IMR-90 (cell line): ENCODE measurements around the gene CLCN4. TPM values are rescaled to one million over a fixed set of nuclear protein-coding genes. Genes with fewer than 3 reads are reported as not detected.

Source experiments
- ATAC-seq: fragments of 200-7000 bp; cut with Tn5 transposase; 2 replicates; pipeline ENCODE4 v1.9.1; 2020; ENCODE audit warnings: low read depth, mild to moderate bottlenecking, moderate library complexity
- BruUV-seq: library from RNA; stranded (reverse); fragments of 400-500 nt; replicated peaks from 2 replicates; lab custom pipeline; 2021; lab: Mats Ljungman, UMichigan
- CTCF ChIA-PET: fragments of 300-600 bp; formaldehyde crosslinking; extraction: SDS; loops from one replicate; lab custom pipeline; 2021; ENCODE audit warnings: antibody characterized with exemption; lab: Yijun Ruan, JAX
- POLR2A ChIA-PET: fragments of 300-600 bp; sonication (Branson Sonifier 250); formaldehyde crosslinking; loops from one replicate; lab custom pipeline; 2022; ENCODE audit warnings: antibody characterized with exemption; ENCODE audit not compliant: unreplicated experiment; lab: Charles Lee
- DNase-seq: peaks from one replicate; pipeline ENCODE4 v3.0.0; 2013
- H2AFZ ChIP-seq: replicated peaks from 2 replicates; pipeline ENCODE3; 2013; ENCODE audit warnings: low read length, mild to moderate bottlenecking; ENCODE audit not compliant: poor library complexity
- H2AK5ac ChIP-seq: 2 replicates; pipeline ENCODE4 v1.6.1; 2013; ENCODE audit warnings: low read depth, low read length, inconsistent platforms
- H2AK9ac ChIP-seq: replicated peaks from 2 replicates; pipeline ENCODE3; 2013; ENCODE audit warnings: mild to moderate bottlenecking, low read depth, low read length, moderate library complexity; ENCODE audit not compliant: poor library complexity
- H2BK120ac ChIP-seq: 2 replicates; pipeline ENCODE4 v1.6.1; 2013; ENCODE audit warnings: low read depth, low read length, inconsistent platforms
- H2BK15ac ChIP-seq: 3 replicates; pipeline ENCODE4 v1.6.1; 2013; ENCODE audit warnings: low read depth, low read length, inconsistent platforms
- H2BK20ac ChIP-seq: 2 replicates; pipeline ENCODE4 v1.6.1; 2013; ENCODE audit warnings: low read depth, mild to moderate bottlenecking, inconsistent platforms, low read length, moderate library complexity
- H2BK5ac ChIP-seq: 2 replicates; pipeline ENCODE4 v1.6.1; 2013; ENCODE audit warnings: mild to moderate bottlenecking, low read depth, low read length, inconsistent platforms; ENCODE audit not compliant: poor library complexity, severe bottlenecking
- H3K14ac ChIP-seq: replicated peaks from 2 replicates; pipeline ENCODE4 v1.6.1; 2013; ENCODE audit warnings: low read depth, low read length, inconsistent platforms
- H3K18ac ChIP-seq: 2 replicates; pipeline ENCODE4 v1.6.1; 2013; ENCODE audit warnings: low read depth, low read length, control low read depth
- H3K23ac ChIP-seq: 2 replicates; pipeline ENCODE4 v1.6.1; 2013; ENCODE audit warnings: low read depth, low read length, inconsistent platforms
- H3K27ac ChIP-seq: 2 replicates; pipeline ENCODE4 v1.5.1; 2013; ENCODE audit warnings: mild to moderate bottlenecking, control low read depth, low read length; ENCODE audit not compliant: insufficient read depth
- H3K27me3 ChIP-seq: 2 replicates; pipeline ENCODE4 v1.6.1; 2013; ENCODE audit warnings: low read length; ENCODE audit not compliant: control insufficient read depth, insufficient read depth
- H3K36me3 ChIP-seq: 2 replicates; pipeline ENCODE4 v1.6.1; 2013; ENCODE audit warnings: low read length, mixed read lengths; ENCODE audit not compliant: control insufficient read depth, insufficient read depth
- H3K4ac ChIP-seq: 2 replicates; pipeline ENCODE4 v1.6.1; 2013; ENCODE audit warnings: low read depth, low read length, inconsistent platforms
- H3K4me1 ChIP-seq: 2 replicates; pipeline ENCODE4 v1.6.1; 2013; ENCODE audit warnings: low read length, mixed read lengths; ENCODE audit not compliant: control insufficient read depth, insufficient read depth
- H3K4me2 ChIP-seq: 2 replicates; pipeline ENCODE4 v1.6.1; 2013; ENCODE audit warnings: low read depth, mild to moderate bottlenecking, control low read depth, low read length, moderate library complexity
- H3K4me3 ChIP-seq: 2 replicates; pipeline ENCODE4 v1.5.1; 2013; ENCODE audit warnings: low read depth, mild to moderate bottlenecking, control low read depth, low read length, moderate library complexity; ENCODE audit not compliant: insufficient read depth
- H3K56ac ChIP-seq: 2 replicates; pipeline ENCODE4 v1.6.1; 2013; ENCODE audit warnings: low read length, inconsistent platforms; ENCODE audit not compliant: insufficient read depth; ENCODE audit errors: extremely low read depth
- H3K79me1 ChIP-seq, 2 experiments: 2 replicates each; pipeline ENCODE4 v1.6.1; 2013; ENCODE audit warnings: low read length in 2 of 2, inconsistent platforms in 1 of 2, low read depth in 1 of 2
- H3K9ac ChIP-seq: 2 replicates; pipeline ENCODE4 v1.6.1; 2013; ENCODE audit warnings: low read depth, low read length, control low read depth
- H3K9me1 ChIP-seq: 2 replicates; pipeline ENCODE4 v1.6.1; 2013; ENCODE audit warnings: low read length, inconsistent platforms; ENCODE audit not compliant: insufficient read depth
- H3K9me3 ChIP-seq: 2 replicates; pipeline ENCODE4 v1.6.1; 2013; ENCODE audit warnings: low read length; ENCODE audit not compliant: control insufficient read depth, insufficient read depth
- H4K20me1 ChIP-seq: 2 replicates; pipeline ENCODE4 v1.6.1; 2013; ENCODE audit warnings: low read length, inconsistent platforms; ENCODE audit not compliant: insufficient read depth
- H4K5ac ChIP-seq: 2 replicates; pipeline ENCODE4 v1.6.1; 2013; ENCODE audit warnings: mild to moderate bottlenecking, low read depth, low read length, control low read depth
- H4K8ac ChIP-seq, 2 experiments: 2 replicates each; pipeline ENCODE4 v1.6.1; 2013; ENCODE audit warnings: low read depth in 2 of 2, low read length in 2 of 2, control low read depth in 1 of 2, inconsistent platforms in 1 of 2
- H4K91ac ChIP-seq: 2 replicates; pipeline ENCODE4 v1.6.1; 2013; ENCODE audit warnings: low read depth, low read length, inconsistent platforms; ENCODE audit not compliant: insufficient read depth
- CEBPB ChIP-seq: IDR thresholded peaks from 2 replicates; pipeline ENCODE4 v1.6.1; 2012; ENCODE audit warnings: low read depth, low read length, improper control_type of control experiment
- POLR2A ChIP-seq: IDR thresholded peaks from 2 replicates; pipeline ENCODE4 v1.6.1; 2012; ENCODE audit warnings: mild to moderate bottlenecking, low read depth, low read length
- WGBS, 2 experiments: methylation state at CpG; one replicate each; pipeline versions ENCODE4 v1.1.5 to v1.1.7; 2013; ENCODE audit warnings: missing lambda C conversion rate in 2 of 2; ENCODE audit not compliant: insufficient read length in 1 of 2; ENCODE audit errors: extremely low coverage in 2 of 2; 5-methylcytosine and 5-hydroxymethylcytosine counted together
- dilution Hi-C: fragments of 300-500 bp; cut with HindIII; formaldehyde crosslinking; loops from one replicate; pipeline ENCODE4 v1.14.3; 2018; ENCODE audit warnings: low sequenced_read_pairs; ENCODE audit not compliant: unreplicated experiment
- in situ Hi-C: fragments of 300-500 bp; cut with MboI; formaldehyde crosslinking; loops from 3 replicates; pipeline ENCODE4 v1.14.3; 2019; ENCODE audit warnings: low sequenced_read_pairs, inconsistent platforms, mixed read lengths
- intact Hi-C: fragments of 100-400 bp; cut with micrococcal nuclease; formaldehyde crosslinking; loops from 2 replicates; pipeline ENCODE4 v1.10.0; 2022
- polyA plus RNA-seq, 3 experiments: library from polyadenylated mRNA; depleted of rRNA; stranded (reverse); fragments of >200 nt; gene quantifications; 2 replicates each; pipeline ENCODE4 v1.2.3, GENCODE V29; 2012; ENCODE audit warnings: low replicate concordance in 1 of 3
- total RNA-seq: library from RNA; depleted of rRNA; stranded (reverse); fragments of >200 nt; gene quantifications from 2 replicates; pipeline ENCODE4 v1.2.3, GENCODE V29; 2012

The CLCN4 gene
- total and polyA plus RNA-seq, 2 of the 4 experiments (the other 2 are of a cell fraction): 2.2 to 4.5 TPM

DNA sequence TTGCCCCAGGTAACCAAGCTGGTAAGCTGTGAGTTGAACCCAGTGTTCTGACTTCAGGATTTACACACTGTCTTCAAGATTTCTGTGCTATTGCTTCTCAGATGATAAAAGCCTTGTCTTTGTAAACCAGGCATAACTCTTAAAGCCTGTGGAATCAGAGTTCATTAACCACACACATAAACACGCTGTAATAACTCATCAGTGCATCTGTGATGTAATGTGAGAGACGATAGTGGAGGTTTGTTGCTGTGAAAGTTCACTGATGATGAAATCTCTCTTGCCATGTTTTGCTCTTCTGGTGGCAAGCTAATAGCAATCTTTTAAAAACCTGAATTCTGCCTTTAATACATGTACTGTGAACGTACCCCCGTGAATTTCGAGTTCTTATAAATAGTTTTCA is 41.5 kb downstream of the CLCN4 start:
- H3K9me3 ChIP-seq: no peaks in the 10 kb centered on the region
- H3K4me3 ChIP-seq: no peak overlapping the region
- H2BK5ac ChIP-seq: no peak overlapping the region
- H3K27me3 ChIP-seq: no peaks in the 10 kb centered on the region
- H3K36me3 ChIP-seq: no peaks in the 10 kb centered on the region
- 0 out of 2 replicates have a peak overlapping the region, but pooled peaks have one; percentile 16 for H3K18ac ChIP-seq
- dilution Hi-C loops: loop anchor here (25.0 kb wide), 1 partner anchor 939 kb away; no protein-coding TSS in a partner anchor
- H3K27ac ChIP-seq: no peak overlapping the region
- no peak overlapping the region for H4K91ac ChIP-seq
- H2BK15ac ChIP-seq: no peak overlapping the region
- in situ Hi-C loops: loop anchor here (10.0 to 25.0 kb wide), 2 partner anchors 417 to 1564 kb away; partner anchors contain the start of gene MSL3
- H2AK5ac ChIP-seq: no peak overlapping the region
- H4K8ac ChIP-seq: no peak overlapping the region
- H3K23ac ChIP-seq: no peak overlapping the region
- no peak overlapping the region for H2BK20ac ChIP-seq
- ChIA-PET CTCF (interaction anchor here (1.1 kb wide), 1 partner anchor 8 kb away, joined by 3 read pairs; no protein-coding TSS in a partner anchor), POLR2A (no interaction called here)
- no CpG with 5 or more reads among the region's 5 CpGs for WGBS, 2 experiments
- H3K9me1 ChIP-seq: no peaks in the 10 kb centered on the region
- H3K4me2 ChIP-seq: no peak overlapping the region
- no peaks in the 10 kb centered on the region for H4K20me1 ChIP-seq
- no peaks in the 10 kb centered on the region for H3K79me1 ChIP-seq
- H2BK120ac ChIP-seq: no peak overlapping the region
- H3K56ac ChIP-seq: no peak overlapping the region
- intact Hi-C loops: loop anchor here (10.0 kb wide), 1 partner anchor 247 kb away; no protein-coding TSS in a partner anchor
- peak; percentile 79 for DNase-seq
- peaks cover 5% of the 10 kb centered on the region for H3K4me1 ChIP-seq
- no peak overlapping the region for H2AK9ac ChIP-seq
- no peak overlapping the region for H2AFZ ChIP-seq
- TF ChIP-seq POLR2A (no peak), CEBPB (peak; percentile 82)
- ATAC-seq: peak; percentile 44
- H3K14ac ChIP-seq: no peak overlapping the region
- no peak overlapping the region for H4K5ac ChIP-seq
- no peak overlapping the region for H3K4ac ChIP-seq
- BruUV-seq: no TSS peak
- H3K9ac ChIP-seq: no peak overlapping the region
